Loucy (cell line): ENCODE data around the gene GIPR.

ENCODE experiments used
- EZH2phosphoT487 ChIP-seq: fragments of 200-600 bp; IDR thresholded peaks from 2 replicates; pipeline ENCODE4 v1.6.1; 2018; ENCODE audit warnings: antibody characterized with exemption, mild to moderate bottlenecking, moderate library complexity, borderline replicate concordance
- TF ChIP-seq, protein P1 (sequence below): fragments of 200-600 bp; sonication (generic); conservative IDR thresholded peaks from 2 replicates; pipeline ENCODE4 v1.5.1; 2014; ENCODE audit warnings: mild to moderate bottlenecking, antibody characterized with exemption, low read length

DNA sequence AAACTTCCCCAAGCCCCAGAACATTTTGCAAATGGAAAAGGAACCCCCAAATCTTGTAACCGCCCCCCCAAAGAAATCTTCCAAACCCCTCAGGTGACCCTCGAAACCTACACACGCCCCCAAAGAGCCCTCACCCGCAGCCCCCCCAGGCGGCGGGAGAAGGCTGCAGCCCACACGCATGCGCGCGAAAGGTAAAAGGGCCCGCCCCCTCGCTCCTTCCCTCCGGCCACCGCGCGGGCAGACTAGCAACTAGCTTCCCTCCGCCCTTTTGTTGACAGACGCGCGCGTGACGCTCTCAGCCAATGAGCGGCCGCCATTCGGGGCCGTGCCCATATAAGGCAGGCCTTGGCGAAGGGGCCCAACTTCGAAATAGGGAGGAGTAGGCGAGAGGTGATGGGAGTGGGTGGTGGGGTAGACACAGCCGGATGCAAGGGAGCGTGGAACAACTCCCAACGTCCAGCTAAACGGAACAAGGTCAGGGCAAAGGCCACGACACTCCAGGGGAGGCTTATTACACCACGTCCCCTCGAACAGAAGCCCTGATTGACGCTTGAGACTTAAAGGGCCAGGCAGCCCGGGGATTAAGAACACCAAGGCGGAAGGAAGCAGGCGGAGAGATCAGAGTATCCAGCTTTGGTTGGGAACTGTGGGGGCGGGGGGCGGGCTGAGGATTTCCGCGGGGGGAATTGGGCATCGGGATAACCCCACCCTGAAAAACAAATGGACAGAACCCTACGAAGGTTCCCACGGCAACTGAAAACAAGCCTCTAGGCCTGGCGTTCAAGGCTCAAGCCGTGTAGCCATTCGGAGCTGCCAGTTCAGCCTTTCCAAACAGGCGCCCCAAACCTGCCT is 49.3 kb downstream of the GIPR start:
- TF ChIP-seq, protein P1, sequence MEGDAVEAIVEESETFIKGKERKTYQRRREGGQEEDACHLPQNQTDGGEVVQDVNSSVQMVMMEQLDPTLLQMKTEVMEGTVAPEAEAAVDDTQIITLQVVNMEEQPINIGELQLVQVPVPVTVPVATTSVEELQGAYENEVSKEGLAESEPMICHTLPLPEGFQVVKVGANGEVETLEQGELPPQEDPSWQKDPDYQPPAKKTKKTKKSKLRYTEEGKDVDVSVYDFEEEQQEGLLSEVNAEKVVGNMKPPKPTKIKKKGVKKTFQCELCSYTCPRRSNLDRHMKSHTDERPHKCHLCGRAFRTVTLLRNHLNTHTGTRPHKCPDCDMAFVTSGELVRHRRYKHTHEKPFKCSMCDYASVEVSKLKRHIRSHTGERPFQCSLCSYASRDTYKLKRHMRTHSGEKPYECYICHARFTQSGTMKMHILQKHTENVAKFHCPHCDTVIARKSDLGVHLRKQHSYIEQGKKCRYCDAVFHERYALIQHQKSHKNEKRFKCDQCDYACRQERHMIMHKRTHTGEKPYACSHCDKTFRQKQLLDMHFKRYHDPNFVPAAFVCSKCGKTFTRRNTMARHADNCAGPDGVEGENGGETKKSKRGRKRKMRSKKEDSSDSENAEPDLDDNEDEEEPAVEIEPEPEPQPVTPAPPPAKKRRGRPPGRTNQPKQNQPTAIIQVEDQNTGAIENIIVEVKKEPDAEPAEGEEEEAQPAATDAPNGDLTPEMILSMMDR, result no peak
- TF ChIP-seq EZH2phosphoT487, result no peak
